ENCODE results near the gene NFIX. TPM values are rescaled to one million over a fixed set of nuclear protein-coding genes. Genes with fewer than 3 reads are reported as not detected.
"Not testable (repeated sequence)": the region's sequence is repeated elsewhere in the genome, so short reads cannot be mapped to it uniquely, and the experiment has no call there.

NFIX gene
- total and polyA plus RNA-seq, 7 donors: 22.2 to 347 (median 220) TPM

- 24 to 34% (median 30%) methylated on average over 12 of the region's 12 CpGs for WGBS, 3 donors
- H3K27ac ChIP-seq: peak overlapping the region; percentile 98
- intact Hi-C loops (cut with DNase I): no loop called here
- peak in 1 of 4 donors; percentile 3 for ATAC-seq
- H3K9me3 ChIP-seq: no peaks in the 10 kb centered on the region
- DNase-seq: no peak
- TF ChIP-seq CTCF (IDR thresholded peaks at IDR 0.05): no peak
- no peaks in the 10 kb centered on the region for H3K27me3 ChIP-seq (ENCODE audit: insufficient read depth in 3 of 3, low read length in 2 of 3)
- peaks cover 71% of the 10 kb centered on the region for H3K4me1 ChIP-seq
- H3K4me3 ChIP-seq: no peak overlapping the region
- H3K36me3 ChIP-seq (ENCODE audit: insufficient read depth in 1 of 2, low read depth in 1 of 2): peaks cover 21 to 71% of the 10 kb centered on the region in 2 donors
These were observed 42.7 kb upstream of the NFIX start for GRCh38 chr19:12952488-12953137.

GRCh38 chr19:12953138-12953798 lies 42.0 kb upstream of the NFIX start:
- H3K9me3 ChIP-seq: no peaks in the 10 kb centered on the region
- no peak for TF ChIP-seq CTCF (IDR thresholded peaks at IDR 0.05)
- DNase-seq: no peak
- no peaks in the 10 kb centered on the region for H3K27me3 ChIP-seq (ENCODE audit: insufficient read depth in 3 of 3, low read length in 2 of 3)
- WGBS, 3 donors: 18 to 24% (median 18%) methylated on average over 10 to 11 of the region's 11 CpGs
- H3K4me3 ChIP-seq: no peak overlapping the region
- ATAC-seq: no peak
- intact Hi-C loops (cut with DNase I): no loop called here
- peaks cover 65% of the 10 kb centered on the region for H3K4me1 ChIP-seq
- H3K36me3 ChIP-seq (ENCODE audit: insufficient read depth in 1 of 2, low read depth in 1 of 2): peaks cover 20 to 64% of the 10 kb centered on the region in 2 donors
- peak overlapping the region; percentile 98 for H3K27ac ChIP-seq

- ATAC-seq: peak in 1 of 4 donors; percentile 2
- WGBS, 3 donors: 32 to 44% (median 33%) methylated on average over 12 of the region's 12 CpGs
- H3K27ac ChIP-seq: peak overlapping the region; percentile 98
- intact Hi-C loops (cut with DNase I): no loop called here
- H3K27me3 ChIP-seq (ENCODE audit: insufficient read depth in 3 of 3, low read length in 2 of 3): no peaks in the 10 kb centered on the region
- TF ChIP-seq CTCF (IDR thresholded peaks at IDR 0.05): no peak
- H3K4me1 ChIP-seq: peaks cover 57% of the 10 kb centered on the region
- peak overlapping the region; percentile 30 for H3K4me3 ChIP-seq
- no peak for DNase-seq
- no peaks in the 10 kb centered on the region for H3K9me3 ChIP-seq
- H3K36me3 ChIP-seq (ENCODE audit: insufficient read depth in 1 of 2, low read depth in 1 of 2): peaks cover 13 to 57% of the 10 kb centered on the region in 2 donors
These were observed 41.3 kb upstream of the NFIX start for GRCh38 chr19:12953799-12954611.

- ATAC-seq (no peak), DNase-seq (no peak)
- Histone ChIP-seq H3K4me1 (peaks cover 52% of the 10 kb centered on the region), H3K27me3 (ENCODE audit: insufficient read depth in 3 of 3, low read length in 2 of 3) (no peaks in the 10 kb centered on the region), H3K9me3 (no peaks in the 10 kb centered on the region), H3K36me3 (ENCODE audit: insufficient read depth in 1 of 2, low read depth in 1 of 2) (peaks cover 13 to 51% of the 10 kb centered on the region in 2 donors), H3K4me3 (peak overlapping the region; percentile 30), H3K27ac (peak overlapping the region; percentile 98)
- WGBS, 3 donors: 29 to 33% (median 30%) methylated on average over 1 of the region's 1 CpG
- no peak for TF ChIP-seq CTCF (IDR thresholded peaks at IDR 0.05)
- intact Hi-C loops (cut with DNase I): no loop called here
These were observed 40.7 kb upstream of the NFIX start for GRCh38 chr19:12954612-12954962.

GRCh38 chr19:12955575-12955974 lies 39.7 kb upstream of the NFIX start:
- Histone ChIP-seq H3K36me3 (ENCODE audit: insufficient read depth in 1 of 2, low read depth in 1 of 2) (peaks cover 13 to 41% of the 10 kb centered on the region in 2 donors), H3K27ac (peak overlapping the region; percentile 98), H3K4me1 (peaks cover 46% of the 10 kb centered on the region), H3K4me3 (peak overlapping the region; percentile 87)
- not testable (repeated sequence) for H3K9me3 ChIP-seq; ATAC-seq; DNase-seq; H3K27me3 ChIP-seq (ENCODE audit: insufficient read depth in 3 of 3, low read length in 2 of 3)
- intact Hi-C loops (cut with DNase I): loop anchor here in 1 of 2 donors (5.0 kb wide), 1 partner anchor 63 kb away; the partner anchor contains the start of gene GCDH
- 77 to 81% (median 78%) methylated on average over 9 of the region's 9 CpGs for WGBS, 3 donors

Measured in psoas muscle (tissue), 8 donors.